Stimulated activated CD8-positive, alpha-beta memory T cell treated with anti-CD3 and anti-CD28 coated beads, Interleukin-2, amount 100 ng/mL, for 48 hours (primary cell): ENCODE measurements around the gene R3HDM1.
"Not testable (repeated sequence)": the region's sequence is repeated elsewhere in the genome, so short reads cannot be mapped to it uniquely, and the experiment has no call there.

Experiments
- DNase-seq, 2 donors: peaks; one replicate each; pipeline ENCODE4 v3.0.0-alpha.2; 2020; ENCODE audit warnings: low read depth in 2 of 2

R3HDM1 gene

DNA sequence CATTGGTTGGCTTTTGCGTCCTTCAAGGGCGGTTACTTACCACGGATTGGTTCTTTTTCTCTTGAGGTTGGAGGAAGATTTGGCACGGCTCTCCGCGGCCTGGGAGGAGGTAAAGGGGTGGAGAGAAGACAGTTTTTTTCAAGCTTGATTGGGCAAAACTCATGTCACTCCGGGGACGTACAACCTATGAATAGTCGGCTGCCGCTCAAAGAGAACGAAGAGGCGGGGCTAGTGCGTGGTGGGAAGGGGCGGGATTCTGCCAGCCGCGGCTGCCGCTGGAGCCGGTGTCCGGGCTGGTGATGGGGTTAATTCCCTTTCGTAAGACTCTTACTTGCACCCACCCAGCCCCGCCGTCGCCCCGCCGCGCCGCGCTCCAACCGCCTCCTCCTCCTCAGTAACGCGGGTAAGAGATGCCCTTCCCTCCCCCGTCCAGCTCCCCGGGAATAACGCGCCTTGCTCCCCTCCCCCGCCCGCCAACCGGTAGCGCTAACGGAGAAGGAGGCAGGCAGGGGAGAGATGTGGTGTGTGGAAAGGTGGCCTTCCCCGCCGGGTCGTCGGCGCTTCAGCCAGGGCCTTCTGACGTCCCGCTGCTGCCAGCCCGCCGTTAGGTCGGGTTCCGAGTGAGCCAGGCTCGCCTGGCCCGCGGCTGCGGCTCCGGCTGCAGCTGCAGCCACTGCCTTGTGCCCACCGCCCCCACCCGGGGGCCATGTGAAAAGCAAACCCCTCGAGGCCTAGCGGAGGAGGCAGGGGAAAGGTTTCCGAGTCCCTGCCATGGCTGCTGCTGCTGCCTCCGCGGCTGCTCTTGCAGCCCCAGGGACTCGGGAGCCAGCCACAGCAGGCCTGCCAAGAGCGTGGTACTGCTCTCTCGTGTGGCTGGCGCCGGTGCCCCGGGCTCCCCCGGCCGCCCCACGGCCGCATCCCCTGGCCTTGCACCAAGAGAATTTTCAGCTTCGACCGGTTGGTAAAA, at the start of gene R3HDM1:
R3HDM1 (plus strand) TSS at position 254 of the 967 bp plus-strand sequence. CDS start 73,362 bp downstream, outside the sequence.
- DNase-seq: peak; percentile 82 to 89

DNA sequence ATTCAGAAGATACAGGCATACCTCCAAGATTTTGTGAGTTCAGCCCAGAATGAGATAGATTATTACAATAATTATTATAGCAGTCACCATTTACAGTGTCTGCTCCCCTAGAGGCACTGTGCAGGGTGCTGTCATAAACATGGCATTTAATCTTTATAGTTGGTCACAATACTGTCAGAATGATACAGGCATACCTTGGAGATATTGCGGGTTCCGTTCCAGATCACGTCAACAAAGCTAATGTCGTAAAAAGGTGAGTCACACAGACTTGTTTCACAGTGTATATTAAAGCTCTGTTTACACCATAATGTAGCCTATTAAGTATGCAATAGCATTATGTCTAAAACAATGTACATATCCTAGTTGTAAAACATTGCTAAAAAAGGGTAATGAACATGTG, 45.8 kb upstream of the R3HDM1 start:
- DNase-seq: no peak

DNA sequence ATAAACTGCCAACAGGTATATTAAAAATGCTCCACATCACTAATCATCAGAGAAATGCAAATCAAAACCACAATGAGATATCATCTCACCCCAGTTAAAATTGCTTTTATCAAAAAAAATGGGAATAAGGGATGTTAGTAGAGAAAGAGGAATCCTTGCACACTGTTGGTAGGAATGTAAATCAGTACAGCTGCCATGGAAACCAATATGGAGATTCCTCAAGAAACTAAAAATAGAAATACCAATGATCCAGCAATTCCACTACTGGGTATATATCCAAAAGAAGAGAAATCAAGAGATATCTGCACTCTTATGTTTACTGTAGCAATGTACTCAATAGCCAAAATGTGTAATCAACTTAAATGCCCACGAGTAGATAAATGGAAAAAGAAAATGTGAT, 40.9 kb upstream of the R3HDM1 start:
- no peak for DNase-seq

DNA sequence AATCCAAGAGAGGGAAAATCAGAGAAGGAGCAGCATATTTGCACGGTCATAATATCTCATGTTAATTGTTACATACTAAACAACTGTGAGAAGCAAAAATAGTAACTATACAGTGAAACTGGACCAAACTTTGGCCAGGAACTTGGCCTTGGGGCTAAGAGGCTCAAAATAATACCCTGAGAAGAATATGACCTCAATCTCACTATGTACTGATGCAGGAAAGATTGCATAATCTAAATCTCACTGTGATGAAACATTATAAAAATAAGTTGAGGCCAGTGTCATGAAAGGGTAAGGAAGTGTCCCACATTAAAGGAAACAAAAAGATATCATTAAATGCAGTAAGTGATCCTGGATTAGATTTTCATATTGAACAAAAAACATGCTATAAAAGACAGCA, 36.8 kb upstream of the R3HDM1 start:
- no peak for DNase-seq

DNA sequence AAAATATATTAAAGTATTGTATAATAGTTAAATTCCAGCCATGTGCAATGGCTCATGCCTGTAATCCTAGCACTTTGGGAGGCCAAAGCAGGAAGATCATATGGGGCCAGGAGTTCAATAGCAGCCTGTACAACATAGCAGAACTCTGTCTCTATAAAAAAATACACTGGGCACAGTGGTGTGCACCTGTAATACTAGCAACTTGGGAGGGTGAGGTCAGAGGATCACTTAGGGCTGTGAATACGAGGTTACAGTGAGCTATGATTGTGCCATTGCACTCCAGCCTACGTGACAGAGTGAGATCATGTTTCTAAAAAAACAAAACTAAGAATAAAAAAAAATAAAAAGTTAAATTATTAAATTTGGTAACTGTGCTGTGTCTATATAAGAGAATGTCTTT, 36.4 kb upstream of the R3HDM1 start:
- DNase-seq: no peak

DNA sequence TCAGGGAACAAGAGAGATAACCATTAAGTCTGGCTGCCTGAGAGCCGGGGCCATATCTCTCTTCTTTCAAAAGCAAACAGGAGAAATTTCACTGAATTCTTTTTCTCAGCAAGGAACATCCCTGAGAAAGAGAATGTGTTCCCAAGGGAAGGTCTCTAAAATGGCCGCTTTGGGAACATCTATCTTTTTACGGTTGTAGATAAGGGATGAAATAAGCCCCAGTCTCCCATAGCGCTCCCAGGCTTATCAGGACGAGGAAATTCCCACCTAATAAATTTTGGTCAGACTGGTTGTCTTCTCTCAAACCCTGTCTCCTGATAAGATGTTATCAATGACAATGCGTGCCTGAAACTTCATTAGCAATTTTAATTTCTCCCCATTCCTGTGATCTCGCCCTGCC, 32.7 kb upstream of the R3HDM1 start:
- DNase-seq: not testable (repeated sequence)

DNA sequence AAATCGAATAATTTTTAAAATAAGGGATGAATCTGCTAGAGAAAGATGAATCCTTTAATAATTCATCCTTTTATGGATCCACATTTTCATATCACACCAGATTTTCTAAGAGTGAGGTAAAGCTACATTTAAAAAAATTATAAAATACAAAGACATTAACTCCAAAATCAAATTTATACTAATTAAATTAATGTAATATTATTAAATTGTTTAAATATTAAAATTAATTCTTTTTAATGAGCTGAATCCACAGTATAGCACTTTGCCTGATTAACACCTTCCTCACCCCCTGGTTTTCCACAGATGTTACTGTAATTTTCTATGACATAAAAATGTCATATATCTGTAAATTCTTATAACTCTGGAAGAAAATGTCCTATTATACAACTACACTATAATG, 26.5 kb upstream of the R3HDM1 start:
- no peak for DNase-seq

DNA sequence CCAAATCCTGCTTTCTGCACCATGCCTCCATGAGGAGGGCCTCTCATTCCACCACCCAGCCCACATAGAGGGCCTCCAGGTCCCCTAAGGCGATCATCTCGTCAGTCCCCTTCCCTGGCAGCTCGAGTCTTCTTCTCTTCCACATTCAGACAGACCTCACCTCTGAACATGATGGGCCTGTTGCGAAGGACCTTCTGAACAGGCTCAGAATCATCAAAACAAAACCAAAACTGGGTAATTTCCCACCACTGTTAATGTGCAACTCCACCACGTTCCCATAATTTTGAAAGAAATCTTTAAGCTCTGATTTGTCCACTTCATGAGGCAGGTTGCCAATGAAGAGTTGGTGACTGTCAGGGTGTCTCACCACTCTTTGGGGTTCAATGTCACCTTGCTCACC, 20.7 kb upstream of the R3HDM1 start:
- DNase-seq: no peak

DNA sequence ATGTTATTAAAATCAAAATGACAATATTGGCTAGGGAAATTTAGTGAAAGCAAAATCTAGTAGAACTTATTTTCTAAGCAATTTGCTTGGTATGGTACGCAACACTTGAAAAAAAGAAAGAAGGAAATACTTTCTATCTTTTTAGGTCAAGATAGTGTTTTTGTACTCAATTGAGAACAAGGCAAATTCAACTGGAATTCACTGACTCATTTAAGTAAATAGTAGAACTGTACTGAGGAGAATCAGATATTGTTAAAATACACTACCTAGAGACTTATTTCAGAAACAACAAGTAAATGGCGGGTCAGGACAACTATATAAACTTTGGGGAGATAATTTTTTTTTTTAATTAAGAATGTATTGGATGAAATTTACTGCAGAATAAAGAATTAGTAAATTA, 19.2 kb upstream of the R3HDM1 start:
- DNase-seq: no peak

DNA sequence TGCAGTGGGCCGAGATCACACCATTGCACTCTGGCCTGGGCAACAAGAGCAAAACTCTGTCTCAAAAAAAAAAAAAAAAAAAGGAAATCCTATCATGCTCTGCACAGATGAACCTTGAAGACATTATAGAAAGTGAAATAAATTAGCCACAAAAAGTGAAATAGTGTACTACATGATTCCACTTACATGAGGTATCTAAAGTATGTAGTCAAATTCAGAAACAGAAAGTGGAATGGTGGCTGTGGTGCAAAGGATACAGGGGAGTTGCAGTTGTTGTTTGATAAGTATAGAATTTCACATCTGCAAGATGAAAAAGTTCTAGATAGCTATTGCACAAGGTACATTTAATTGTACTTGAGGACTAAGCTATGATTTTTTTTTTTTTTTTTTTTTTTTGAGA, 5.5 kb upstream of the R3HDM1 start:
- no peak for DNase-seq

DNA sequence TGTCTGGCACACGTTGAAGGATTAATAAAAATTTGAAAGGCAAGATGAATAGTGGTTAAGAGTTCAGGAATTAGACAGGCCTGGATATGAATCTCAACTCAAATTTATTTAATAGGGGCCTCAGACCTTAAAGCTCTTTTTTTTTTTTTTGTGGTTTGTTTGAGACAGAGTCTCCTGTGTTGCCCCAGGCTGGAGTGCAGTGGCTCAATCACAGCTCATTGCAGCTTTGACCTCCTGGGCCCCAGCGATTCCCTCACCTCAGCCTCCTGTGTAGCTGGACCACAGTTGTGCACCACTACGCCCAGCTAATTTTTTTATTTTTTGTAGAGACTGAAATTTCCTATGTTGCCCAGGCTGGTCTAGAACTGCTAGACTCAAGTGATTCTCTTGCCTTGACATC, 3.3 kb upstream of the R3HDM1 start:
- DNase-seq: no peak

DNA sequence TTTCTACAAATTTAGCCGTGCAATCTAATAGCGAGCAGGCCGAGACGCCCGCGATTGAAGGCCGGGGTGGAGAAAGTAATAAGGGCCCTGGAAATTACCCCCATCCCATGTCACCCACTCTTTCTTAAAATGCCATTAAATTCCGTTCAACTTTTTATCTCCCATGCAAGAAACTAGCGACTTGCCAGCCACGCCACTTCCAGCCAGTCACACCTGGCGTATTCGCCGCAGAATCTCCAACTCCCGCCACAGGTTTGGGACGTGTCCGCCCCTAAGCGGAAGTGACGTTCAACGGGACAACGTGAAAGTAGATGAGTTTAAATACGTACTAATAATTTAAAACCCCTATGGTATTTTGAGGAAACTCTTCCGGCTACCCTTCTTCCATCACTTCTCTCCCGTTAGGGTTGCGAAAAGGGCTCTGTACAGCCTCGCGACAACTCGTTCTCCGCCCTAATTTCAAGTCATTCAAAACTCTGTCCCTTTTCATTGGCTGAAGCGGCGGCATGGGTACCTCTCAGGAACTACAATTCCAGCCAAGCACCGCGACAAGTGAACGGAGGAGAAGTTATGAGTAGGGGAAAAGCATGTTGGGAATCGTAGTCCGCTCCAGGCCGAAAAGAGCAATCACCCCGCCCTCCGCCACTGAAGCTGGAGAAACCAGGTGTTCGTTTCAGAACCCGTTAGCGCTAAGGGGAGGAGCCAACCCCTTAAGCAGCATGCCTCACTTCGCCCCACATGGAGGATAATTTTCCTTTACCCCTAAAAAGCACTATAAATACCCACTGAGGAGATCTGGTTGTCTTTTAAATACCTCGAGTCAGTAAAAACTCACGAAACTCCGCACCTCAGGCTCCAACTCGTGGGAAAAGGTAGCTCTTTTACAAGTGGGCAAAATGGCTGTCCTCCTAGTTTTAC, 712 bp upstream of the R3HDM1 start, which contains the start of gene ZRANB3:
ZRANB3 (minus strand) TSS at position 906 of the 918 bp plus-strand sequence.
- peak; percentile 80 to 85 for DNase-seq

DNA sequence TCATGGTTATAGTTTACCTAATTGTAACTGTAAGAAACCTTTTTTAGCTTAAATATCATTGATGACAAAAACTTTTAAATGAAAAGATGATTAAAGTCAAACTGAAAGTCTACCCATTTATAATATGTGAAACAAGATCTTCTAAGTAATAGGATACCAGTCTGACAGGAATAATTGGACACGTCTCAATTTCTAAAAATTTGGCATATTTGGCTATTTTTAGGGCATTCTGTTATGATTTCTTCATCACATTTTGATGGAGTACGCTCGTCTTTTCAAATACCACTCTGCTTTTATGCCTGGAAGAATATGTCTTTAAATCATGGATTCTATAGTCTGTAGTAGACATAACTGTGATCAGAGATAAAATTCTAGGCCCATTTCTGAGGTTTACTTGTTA, 1.3 kb downstream of the R3HDM1 start:
- no peak for DNase-seq

DNA sequence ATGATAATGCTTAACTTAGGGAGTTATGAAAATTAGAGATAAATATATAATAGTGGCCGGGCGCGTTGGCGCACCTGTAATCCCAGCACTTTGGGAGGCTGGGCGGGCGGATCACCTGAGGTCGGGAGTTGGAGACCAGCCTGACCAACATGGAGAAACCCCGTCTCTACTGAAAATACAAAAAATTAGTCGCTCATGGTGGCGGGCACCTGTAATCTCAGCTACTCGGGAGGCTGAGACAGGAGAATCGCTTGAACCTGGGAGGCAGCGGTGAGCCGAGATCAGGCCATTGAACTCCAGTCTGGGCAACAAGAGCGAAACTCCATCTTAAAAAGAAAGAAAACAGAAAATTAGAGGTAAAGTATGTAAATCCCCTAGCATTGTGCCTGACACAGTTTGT, 2.3 kb downstream of the R3HDM1 start:
- not testable (repeated sequence) for DNase-seq

DNA sequence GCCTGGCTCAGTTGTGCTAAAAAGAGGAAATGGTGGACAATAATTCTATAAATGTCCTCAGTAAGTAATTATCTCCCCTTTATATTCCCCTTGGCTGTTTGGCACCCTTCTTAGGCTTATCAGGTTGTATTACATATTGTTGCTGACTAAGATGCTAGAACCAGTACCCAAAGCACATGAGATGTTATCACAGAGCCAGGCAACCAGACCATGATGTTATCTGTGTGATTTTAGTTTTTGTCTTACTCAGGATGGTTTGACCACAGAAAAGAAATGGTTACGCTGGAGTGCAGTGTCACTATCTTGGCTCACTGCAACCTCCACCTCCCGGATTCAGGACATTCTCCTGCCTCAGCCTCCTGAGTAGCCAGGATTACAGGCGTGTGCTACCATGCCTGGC, 15.2 kb downstream of the R3HDM1 start:
- DNase-seq: no peak

DNA sequence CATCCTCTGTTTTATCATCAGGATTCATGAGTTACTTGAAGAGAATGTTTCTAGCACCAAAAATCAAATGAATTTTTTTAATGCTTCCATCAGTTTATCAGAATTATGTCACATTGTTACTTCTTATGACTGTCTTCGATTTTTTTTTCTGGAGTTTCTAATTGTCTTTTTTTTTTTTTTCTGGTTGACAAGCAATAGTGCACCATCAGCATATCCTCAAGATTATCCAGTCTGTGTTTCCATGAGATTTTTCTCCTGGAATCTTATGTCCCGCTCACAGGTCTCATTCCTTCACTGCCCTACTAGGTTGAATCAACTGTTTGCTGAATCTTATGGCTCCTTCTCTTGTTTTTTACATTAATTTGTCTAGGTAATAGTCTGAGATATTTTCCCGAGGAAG, 16.0 kb downstream of the R3HDM1 start:
- no peak for DNase-seq

DNA sequence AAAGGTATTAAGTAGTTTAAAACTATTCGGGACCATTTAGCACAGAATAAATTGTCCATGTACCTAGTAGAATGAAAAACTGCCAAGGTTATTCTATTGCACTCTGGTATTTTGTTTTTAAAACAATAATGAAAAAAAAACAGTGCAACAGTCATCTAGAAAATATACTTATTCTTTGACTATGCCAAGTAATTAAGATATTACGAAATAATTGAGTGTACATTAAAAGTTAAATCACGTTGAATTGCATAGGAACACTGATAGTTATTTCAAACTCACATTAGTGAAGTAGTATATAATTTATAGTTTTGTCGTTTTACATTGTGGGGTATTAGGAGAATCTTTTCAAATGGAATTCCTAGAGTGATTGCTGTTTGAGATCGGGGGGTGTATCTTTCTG, 20.1 kb downstream of the R3HDM1 start:
- no peak for DNase-seq

DNA sequence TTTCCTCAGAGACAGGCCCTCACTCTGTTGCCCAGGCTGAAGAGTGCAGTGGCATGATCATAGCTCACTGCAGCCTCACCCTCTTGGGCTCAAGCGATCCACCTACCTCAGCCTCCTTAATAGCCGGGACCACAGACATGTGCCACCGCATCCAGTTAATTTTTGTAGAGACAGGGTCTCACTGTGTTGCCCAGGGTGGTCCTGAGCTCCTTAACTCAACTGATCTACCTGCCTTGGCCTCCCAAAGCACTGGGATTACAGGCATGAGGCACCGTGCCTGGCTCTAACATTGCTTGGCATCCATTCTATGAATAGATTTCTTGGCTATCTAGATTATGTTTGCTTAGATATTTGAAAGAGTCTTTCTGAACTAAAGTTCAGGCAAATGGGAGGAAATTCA, 21.6 kb downstream of the R3HDM1 start:
- DNase-seq: no peak

DNA sequence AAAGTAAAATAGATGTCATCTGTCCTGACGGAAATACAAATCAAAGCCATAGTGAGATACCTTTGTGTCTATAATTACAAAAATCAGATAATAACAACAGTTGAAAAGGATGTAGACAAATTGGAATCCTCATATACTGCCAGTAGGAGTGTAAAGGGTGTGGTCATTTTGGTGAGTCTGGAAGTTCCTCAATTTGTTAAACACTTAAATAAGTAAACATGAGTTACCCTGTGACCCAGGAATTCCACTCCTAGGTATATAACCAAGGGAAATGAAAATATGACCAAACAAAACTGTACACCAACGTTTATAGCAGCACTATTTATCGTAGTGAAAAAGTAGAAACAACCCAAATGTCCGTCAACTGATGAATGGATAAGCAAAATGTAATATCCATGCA, 24.0 kb downstream of the R3HDM1 start:
- no peak for DNase-seq

DNA sequence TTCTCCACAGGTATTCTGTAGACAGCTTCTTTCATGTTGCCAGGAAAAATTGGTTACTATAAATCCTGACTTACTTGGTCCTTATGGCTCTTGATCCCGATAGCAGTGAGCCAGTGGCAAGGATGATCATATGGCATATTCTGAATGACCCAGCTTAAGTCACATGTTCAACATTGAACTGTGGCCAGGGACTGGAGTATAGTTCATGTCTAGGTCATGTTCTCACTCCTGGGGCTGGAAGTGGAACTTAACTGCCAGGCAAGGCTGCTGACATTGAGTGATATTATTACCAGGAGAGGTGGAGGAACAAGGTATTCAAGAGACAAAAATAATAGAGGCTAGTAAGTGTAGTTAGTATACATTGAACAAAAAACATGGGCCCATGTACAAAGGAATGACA, 26.2 kb downstream of the R3HDM1 start:
- DNase-seq: no peak

DNA sequence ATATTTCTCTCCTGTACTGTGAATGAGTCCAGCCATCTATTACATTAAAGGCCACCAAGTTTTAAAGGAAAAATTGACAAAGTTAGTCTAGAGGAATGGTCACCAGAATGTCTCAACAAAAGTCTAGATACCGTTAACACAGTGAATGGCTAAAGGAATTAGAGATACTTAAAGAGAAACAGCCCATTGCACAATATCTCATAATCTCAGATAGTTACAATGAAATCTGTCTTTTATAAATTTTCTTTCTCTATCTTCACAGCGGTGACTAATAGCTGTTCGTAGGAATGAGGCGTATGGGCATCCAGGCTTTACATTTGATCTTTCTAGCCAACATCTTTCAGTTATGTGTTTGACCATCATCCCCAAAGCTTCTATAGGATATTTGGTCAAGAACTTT, 30.6 kb downstream of the R3HDM1 start:
- DNase-seq: no peak

DNA sequence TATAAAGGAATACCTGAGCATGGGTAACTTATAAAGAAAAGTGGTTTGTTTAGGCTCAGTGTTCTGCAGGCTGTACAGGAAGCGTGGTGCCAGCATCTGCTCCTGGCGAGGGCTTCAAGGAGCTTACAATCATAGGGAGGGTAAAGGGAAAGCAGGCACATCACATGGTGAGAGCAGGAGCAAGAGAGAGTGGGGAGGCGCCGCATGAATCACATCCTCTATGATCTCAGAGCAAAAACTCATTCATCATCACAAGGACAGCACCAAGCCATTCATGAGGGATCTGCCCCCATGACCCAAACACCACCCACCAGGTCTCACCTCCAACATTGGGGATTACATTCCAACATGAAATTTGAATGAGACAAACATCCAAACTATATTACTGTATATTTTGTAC, 32.5 kb downstream of the R3HDM1 start:
- no peak for DNase-seq

DNA sequence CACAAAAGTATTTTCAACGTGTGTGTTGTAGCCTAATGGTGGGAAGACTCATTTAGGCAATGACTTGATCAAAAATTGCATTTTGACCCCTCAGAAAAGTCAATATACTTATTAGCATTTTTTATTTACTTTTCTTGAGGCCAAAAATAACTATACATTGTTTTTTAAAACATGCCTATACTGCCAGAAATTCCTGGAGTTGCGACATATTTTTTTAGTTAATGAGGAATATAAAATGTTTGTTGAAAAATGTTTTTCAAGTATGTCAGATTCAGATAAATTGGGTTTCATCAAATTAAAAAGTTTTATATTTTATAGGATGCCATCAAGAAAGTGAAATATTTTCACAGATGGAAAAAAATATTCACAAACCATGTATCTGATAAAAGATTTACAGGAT, 39.6 kb downstream of the R3HDM1 start:
- no peak for DNase-seq
